Gastrocnemius medialis (tissue), 4 donors: Measurements from ENCODE around the gene KIF17. TPM values are rescaled to one million over a fixed set of nuclear protein-coding genes. Genes with fewer than 3 reads are reported as not detected.
"Not testable (repeated sequence)": the region's sequence is repeated elsewhere in the genome, so short reads cannot be mapped to it uniquely, and the experiment has no call there.

Experiments
- ATAC-seq, 2 donors: fragments of 150-250 bp; one replicate each; pipeline ENCODE4 v1.9.1; 2016
- DNase-seq, 2 donors: peaks; one replicate each; pipeline ENCODE4 v3.0.0-alpha.2; 2019
- H3K27ac ChIP-seq, 4 donors: fragments of 200-600 bp; sonication (generic); 1 replicate in 1 of 4; 2 replicates in 3 of 4; pipeline ENCODE4 v1.5.1; 2016 to 2018; ENCODE audit warnings: mild to moderate bottlenecking in 2 of 4, moderate library complexity in 1 of 4
- H3K27me3 ChIP-seq, 3 donors: fragments of 200-600 bp; sonication (generic) in 2 of 3; 1 replicate in 1 of 3; 2 replicates in 2 of 3; pipeline versions ENCODE4 v1.5.1 to v1.6.0; 2016 to 2019; ENCODE audit warnings: mild to moderate bottlenecking in 1 of 3, moderate library complexity in 1 of 3
- H3K36me3 ChIP-seq, 2 donors: fragments of 200-600 bp; sonication (generic) in 1 of 2; one replicate each; pipeline ENCODE4 v1.5.1; 2017 to 2018
- H3K4me1 ChIP-seq, 2 donors: fragments of 200-600 bp; sonication (generic) in 1 of 2; one replicate each; pipeline ENCODE4 v1.5.1; 2016 to 2017; ENCODE audit warnings: mild to moderate bottlenecking in 2 of 2
- H3K4me3 ChIP-seq, 4 donors: fragments of 200-600 bp; sonication (generic) in 3 of 4; 1 replicate in 1 of 4; 2 replicates in 3 of 4; pipeline ENCODE4 v1.5.1; 2016 to 2019; ENCODE audit warnings: mild to moderate bottlenecking in 2 of 4
- H3K9me3 ChIP-seq, 3 donors: fragments of 200-600 bp; sonication (generic) in 2 of 3; 1 replicate in 1 of 3; 2 replicates in 2 of 3; pipeline ENCODE4 v1.5.1; 2016 to 2019
- POLR2A ChIP-seq, 2 donors: fragments of 450-650 bp; IDR thresholded peaks; one replicate each; pipeline ENCODE4 v1.6.1; 2017; ENCODE audit warnings: antibody characterized with exemption in 2 of 2, mild to moderate bottlenecking in 2 of 2, moderate library complexity in 2 of 2
- in situ Hi-C, 4 donors: fragments of 200-750 bp; cut with MboI; loops; one replicate each; pipeline versions ENCODE4 v1.15.0 to v1.8.0; 2017; ENCODE audit warnings: low sequenced_read_pairs in 4 of 4
- intact Hi-C: fragments of 100-400 bp; cut with DNase I; formaldehyde crosslinking; loops from one replicate; pipeline ENCODE4 v1.15.1; 2023; ENCODE audit warnings: low total_unique reads
- total RNA-seq, 4 donors: library from RNA; depleted of rRNA; stranded (reverse); fragments of >200 nt; gene quantifications; one replicate each; pipeline versions ENCODE4 v1.1.0 to v1.2.3, GENCODE V29; 2016
- TF ChIP-seq, protein P1 (sequence below), 5 experiments: fragments of 450-650 bp in 3 of 5; fragments of 200-600 bp in 2 of 5; sonication (generic) in 2 of 5; IDR thresholded peaks in 4 of 5; conservative IDR thresholded peaks in 1 of 5; 1 replicate in 4 of 5; 2 replicates in 1 of 5; pipeline ENCODE4 v1.5.1; 2016 to 2019; ENCODE audit warnings: antibody characterized with exemption in 5 of 5, mild to moderate bottlenecking in 3 of 5, moderate library complexity in 3 of 5

The KIF17 gene
- total RNA-seq, 4 donors from 2014 or later, result 2.6 to 3.8 (median 3.0) TPM

DNA sequence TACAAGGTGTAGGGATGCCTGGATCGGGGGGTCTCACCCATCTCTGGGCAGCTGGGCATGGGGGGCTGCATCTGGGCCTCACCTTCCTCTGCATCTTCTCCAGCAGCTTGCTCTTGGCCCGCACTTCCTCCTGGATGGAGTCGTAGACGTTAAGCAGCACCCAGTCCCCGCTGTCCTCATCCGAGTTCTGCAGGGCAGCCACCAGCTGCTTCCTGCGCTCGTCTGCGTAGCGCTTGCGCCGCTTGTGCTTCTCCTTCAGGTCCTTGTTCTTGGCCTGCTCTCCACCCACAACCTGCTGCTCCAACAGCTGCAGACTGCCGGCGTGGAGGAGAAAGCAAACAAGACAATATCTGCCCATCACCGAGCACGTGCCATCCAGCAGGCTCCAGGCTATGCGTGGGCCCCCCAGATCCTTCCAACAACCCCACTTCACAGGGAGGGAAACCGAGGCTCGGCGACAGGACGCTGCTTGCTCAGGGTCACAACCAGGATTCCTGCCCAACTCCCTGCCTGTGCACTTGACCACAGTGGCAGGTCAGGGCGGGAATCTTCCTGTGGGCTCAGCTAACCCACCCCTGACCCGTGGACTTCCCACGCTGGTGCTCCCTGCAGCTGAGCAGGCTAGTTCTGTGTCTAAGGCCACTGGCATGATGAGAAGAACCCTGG is 35.1 kb downstream of the KIF17 start:
- in situ Hi-C loops, result loop anchor here in 1 of 4 donors (25.0 kb wide), 1 partner anchor 680 kb away; no protein-coding TSS in a partner anchor
- ATAC-seq, result no peak
- DNase-seq, result peak in 1 of 2 donors; percentile 27
- Histone ChIP-seq H3K9me3 (no peaks in the 10 kb centered on the region), H3K4me3 (no peak overlapping the region), H3K27ac (peak overlapping the region in 1 of 4 donors; percentile 4), H3K36me3 (no peaks in the 10 kb centered on the region), H3K27me3 (no peaks in the 10 kb centered on the region), H3K4me1 (peaks cover 6 to 10% of the 10 kb centered on the region in 2 donors)
- TF ChIP-seq, protein P1, sequence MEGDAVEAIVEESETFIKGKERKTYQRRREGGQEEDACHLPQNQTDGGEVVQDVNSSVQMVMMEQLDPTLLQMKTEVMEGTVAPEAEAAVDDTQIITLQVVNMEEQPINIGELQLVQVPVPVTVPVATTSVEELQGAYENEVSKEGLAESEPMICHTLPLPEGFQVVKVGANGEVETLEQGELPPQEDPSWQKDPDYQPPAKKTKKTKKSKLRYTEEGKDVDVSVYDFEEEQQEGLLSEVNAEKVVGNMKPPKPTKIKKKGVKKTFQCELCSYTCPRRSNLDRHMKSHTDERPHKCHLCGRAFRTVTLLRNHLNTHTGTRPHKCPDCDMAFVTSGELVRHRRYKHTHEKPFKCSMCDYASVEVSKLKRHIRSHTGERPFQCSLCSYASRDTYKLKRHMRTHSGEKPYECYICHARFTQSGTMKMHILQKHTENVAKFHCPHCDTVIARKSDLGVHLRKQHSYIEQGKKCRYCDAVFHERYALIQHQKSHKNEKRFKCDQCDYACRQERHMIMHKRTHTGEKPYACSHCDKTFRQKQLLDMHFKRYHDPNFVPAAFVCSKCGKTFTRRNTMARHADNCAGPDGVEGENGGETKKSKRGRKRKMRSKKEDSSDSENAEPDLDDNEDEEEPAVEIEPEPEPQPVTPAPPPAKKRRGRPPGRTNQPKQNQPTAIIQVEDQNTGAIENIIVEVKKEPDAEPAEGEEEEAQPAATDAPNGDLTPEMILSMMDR (IDR thresholded peaks at IDR 0.05 in 4 of 5, conservative IDR thresholded peaks at IDR 0.05 in 1 of 5), result no peak
- no peak for TF ChIP-seq POLR2A (IDR thresholded peaks at IDR 0.05)
- intact Hi-C loops, result no loop called here

- Histone ChIP-seq H3K9me3 (no peaks in the 10 kb centered on the region), H3K4me1 (peaks cover 6 to 10% of the 10 kb centered on the region in 2 donors), H3K4me3 (no peak overlapping the region), H3K27ac (no peak overlapping the region), H3K27me3 (no peaks in the 10 kb centered on the region), H3K36me3 (no peaks in the 10 kb centered on the region)
- TF ChIP-seq, protein P1 (IDR thresholded peaks at IDR 0.05 in 4 of 5, conservative IDR thresholded peaks at IDR 0.05 in 1 of 5), result no peak
- TF ChIP-seq POLR2A (IDR thresholded peaks at IDR 0.05), result no peak
- in situ Hi-C loops, result loop anchor here in 1 of 4 donors (25.0 kb wide), 1 partner anchor 680 kb away; no protein-coding TSS in a partner anchor
- DNase-seq (no peak), ATAC-seq (no peak)
- intact Hi-C loops, result no loop called here
These were observed 35.8 kb downstream of the KIF17 start for GRCh38 chr1:20681999-20682398.

DNA sequence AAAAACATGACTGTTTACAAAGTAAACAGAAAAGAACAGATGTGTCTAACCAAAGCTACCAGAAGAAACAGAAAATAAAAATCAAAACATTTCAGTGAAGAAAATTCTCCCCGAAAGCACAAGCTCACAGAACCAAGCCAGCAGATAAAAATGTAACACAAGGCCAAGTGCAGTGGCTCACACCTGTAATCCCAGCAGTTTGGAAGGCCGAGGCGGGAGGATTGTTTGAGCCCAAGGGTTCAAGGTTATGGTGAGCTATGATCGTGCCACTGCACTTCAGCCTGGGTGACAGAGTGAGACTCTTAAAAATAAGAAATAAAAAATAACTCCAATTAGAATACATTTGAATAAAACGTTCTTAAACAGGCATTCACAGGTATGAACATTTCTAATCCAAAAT is 37.5 kb downstream of the KIF17 start:
- DNase-seq (no peak), ATAC-seq (no peak)
- TF ChIP-seq, protein P1 (IDR thresholded peaks at IDR 0.05 in 4 of 5, conservative IDR thresholded peaks at IDR 0.05 in 1 of 5), result no peak
- TF ChIP-seq POLR2A (IDR thresholded peaks at IDR 0.05), result no peak
- Histone ChIP-seq H3K4me3 (no peak overlapping the region), H3K4me1 (peaks cover under 1% of the 10 kb centered on the region in 2 donors), H3K27me3 (no peaks in the 10 kb centered on the region), H3K27ac (no peak overlapping the region), H3K36me3 (no peaks in the 10 kb centered on the region), H3K9me3 (no peaks in the 10 kb centered on the region)
- intact Hi-C loops (no loop called here), in situ Hi-C loops (loop anchor here in 1 of 4 donors (25.0 kb wide), 1 partner anchor 682 kb away; no protein-coding TSS in a partner anchor)

- in situ Hi-C loops, result loop anchor here in 1 of 4 donors (25.0 kb wide), 1 partner anchor 684 kb away; no protein-coding TSS in a partner anchor
- no peaks in the 10 kb centered on the region for H3K36me3 ChIP-seq
- TF ChIP-seq, protein P1 (IDR thresholded peaks at IDR 0.05 in 4 of 5, conservative IDR thresholded peaks at IDR 0.05 in 1 of 5), result no peak
- TF ChIP-seq POLR2A (IDR thresholded peaks at IDR 0.05), result no peak
- no peak for DNase-seq
- H3K4me3 ChIP-seq, result no peak overlapping the region
- H3K27me3 ChIP-seq, result no peaks in the 10 kb centered on the region
- no peak for ATAC-seq
- no peaks in the 10 kb centered on the region for H3K4me1 ChIP-seq
- intact Hi-C loops, result no loop called here
- no peak overlapping the region for H3K27ac ChIP-seq
- no peaks in the 10 kb centered on the region for H3K9me3 ChIP-seq
These were observed 39.2 kb downstream of the KIF17 start for GRCh38 chr1:20678599-20678998.

DNA sequence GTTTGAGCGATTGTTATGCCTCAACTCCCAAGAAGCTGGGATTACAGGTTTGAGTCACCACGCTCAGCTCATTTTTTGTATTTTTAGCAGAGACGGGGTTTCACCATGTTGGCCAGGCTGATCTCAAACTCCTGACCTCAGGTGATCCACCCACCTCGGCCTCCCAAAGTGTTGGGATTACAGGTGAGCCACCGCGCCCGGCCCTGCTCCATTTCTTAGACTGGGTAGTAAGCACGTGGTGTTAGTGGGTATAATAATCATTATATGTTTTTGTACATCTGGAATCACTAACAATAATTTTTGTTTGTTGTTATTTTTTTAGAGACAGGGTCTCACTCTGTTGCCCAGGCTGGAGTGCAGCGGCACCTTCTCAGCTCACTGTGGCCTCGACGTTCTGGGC is 44.2 kb downstream of the KIF17 start:
- intact Hi-C loops, H3K9me3 ChIP-seq, H3K27ac ChIP-seq, H3K4me3 ChIP-seq, DNase-seq, H3K27me3 ChIP-seq, ATAC-seq, in situ Hi-C loops, H3K4me1 ChIP-seq, H3K36me3 ChIP-seq: not testable (repeated sequence)
